Activated T-cell treated with anti-CD3 and anti-CD28 coated beads, Interleukin-2, amount 50 U/mL, for 48 hours (primary cell): ENCODE measurements around the gene RITA1.

Experiments
- DNase-seq, 2 experiments: peaks; one replicate each; pipeline ENCODE4 v3.0.0-alpha.2; 2020

RITA1 gene

DNA sequence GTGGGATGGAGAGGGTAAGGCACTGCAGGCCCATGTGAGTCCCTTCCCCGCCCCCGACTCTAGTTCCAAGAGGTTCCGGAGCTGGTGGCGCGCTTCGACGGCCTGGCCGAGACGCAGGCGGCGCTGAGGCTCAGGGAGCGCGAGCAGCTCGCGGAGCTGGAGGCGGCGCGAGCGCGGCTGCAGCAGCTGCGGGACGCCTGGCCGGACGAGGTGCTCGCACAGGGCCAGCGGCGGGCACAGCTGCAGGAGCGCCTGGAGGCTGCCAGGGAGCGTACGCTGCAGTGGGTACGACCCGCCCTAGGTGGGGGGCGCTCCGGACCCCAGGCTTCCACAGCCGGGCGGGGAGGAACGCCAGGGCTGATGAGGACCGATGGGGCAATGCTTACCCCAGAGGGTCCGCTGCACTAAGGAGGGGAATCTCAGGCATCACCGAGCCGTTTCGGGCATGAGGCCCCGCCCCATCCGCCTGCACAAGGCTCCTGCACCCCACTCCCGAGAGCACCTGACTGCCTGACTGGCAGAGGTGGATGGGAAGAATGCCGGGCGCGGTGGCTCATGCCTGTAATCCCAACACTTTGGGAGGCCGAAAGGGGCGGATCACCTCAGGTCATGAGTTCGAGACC is 31.1 kb upstream of the RITA1 start:
- DNase-seq: peak; percentile 39 to 53

DNA sequence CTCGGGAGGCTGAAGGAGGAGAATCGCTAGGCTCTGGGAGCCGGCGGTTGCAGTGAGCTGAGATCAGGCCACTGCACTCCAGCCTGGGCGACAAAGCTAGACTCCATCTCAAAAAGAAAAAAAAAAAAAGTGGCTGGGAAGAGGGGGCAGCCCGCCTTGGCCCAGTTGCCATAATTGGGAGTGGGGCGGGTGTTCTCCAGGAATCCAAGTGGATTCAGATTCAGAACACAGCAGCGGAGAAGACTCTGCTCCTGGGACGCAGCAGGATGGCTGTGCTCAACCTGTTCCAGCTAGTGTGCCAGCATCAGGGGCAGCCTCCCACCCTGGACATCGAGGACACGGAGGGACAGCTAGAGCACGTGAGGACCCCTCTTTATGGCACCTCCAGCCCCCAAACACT is 30.5 kb upstream of the RITA1 start:
- no peak for DNase-seq

DNA sequence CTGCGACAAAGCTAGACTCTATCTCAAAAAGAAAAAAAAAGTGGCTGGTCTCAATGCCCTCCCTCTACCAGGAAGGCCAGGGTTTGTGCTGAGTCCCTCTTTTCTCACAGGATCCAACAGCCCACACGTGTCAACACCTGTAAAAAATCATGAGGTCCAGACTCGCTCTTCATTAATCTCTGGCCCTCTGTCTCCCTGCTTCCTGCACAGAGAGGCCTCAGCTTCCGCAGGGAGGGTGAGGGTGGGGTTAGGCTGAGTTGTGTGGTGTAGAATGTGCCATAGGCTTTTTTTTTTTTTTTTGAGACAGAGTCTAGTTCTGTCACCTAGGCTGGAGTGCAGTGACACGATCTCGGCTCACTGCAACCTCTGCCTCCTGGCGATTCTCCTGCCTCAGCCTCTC is 29.9 kb upstream of the RITA1 start:
- DNase-seq: no peak

DNA sequence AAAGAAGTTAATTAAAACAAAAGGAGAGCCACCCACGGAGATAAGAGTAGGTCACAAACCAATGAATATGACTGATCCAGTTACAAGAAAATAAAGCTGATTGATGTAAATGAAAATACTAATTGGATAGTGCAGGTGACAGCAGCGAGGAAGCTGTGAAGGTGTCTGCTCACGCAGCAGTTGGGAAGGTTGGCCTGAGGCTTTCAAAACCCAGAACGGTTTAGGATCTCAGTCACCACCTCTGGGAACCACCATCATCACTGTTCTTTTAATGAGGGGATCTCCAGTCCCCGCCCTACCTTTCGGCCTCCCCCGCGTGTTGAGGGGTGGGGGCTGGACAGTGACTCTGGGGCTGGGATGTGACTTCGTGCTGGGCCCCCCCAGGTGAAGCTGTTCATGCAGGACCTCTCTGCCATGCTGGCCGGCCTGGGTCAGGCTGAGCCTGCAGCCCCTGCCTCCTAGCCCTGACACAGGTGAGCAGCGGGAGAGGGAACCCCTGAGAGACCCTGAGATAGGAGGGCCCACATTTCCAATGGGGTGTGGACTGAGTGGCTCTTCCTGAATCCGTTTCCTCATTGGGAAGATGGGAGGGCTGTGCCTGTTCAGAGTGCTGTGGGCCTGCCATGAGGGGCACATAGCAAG is 28.2 kb upstream of the RITA1 start:
- DNase-seq: no peak

DNA sequence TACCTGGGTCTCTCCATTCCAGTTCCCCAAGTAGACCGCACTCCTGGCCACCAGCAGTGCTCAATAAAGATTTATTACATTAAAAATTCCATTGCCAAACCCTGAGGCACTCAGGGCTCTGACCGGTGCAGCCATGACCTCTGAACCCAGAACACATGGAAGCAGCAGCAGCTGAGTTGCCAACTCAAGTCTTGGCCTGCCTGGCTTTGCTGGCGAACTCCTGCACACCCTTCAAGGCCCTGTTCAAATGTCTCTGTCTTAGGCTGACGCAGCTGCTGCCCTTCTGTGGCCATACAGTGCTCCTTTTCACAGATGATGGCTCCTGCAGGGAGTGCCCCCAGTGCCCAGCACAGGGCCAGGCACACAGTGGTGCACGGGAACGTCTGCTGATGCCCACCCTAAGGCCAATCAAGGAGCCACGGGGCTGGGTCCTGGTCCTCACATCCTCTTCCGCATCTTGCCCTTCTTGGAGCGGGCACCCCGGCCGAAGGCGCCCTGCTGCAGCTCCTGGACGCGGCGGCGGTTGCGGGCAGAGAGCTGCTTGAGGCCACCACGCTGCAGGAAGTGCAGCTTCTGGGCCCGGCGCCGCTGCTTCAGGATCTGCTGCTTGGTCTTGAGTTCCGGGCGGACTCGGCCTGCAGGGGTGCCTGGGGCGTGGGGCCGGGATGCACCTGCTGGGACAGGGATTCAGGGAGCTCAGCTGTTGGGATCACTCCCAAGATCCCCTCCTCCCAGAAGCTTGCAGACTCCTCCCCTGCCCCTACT is 26.9 kb upstream of the RITA1 start:
- DNase-seq: no peak

DNA sequence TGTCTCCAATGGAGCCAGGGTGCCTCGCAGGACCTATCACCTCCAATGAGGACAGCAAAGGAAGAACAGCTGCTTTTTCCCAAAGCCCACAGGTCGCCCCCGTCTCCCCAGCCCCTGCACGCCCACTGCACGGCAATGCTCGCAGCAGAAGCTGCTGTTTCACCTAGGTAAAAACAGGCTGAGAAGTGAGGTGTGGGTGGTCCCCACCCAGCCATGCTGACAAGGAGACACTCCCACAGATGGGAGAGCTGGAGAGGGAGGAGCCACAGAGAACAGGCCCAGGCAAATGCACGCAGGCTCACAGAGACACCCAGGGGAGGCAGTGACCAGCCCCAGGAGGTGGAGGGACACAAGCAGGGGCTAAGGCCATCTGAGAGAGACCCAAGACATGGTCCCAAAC is 25.6 kb upstream of the RITA1 start:
- DNase-seq: no peak

DNA sequence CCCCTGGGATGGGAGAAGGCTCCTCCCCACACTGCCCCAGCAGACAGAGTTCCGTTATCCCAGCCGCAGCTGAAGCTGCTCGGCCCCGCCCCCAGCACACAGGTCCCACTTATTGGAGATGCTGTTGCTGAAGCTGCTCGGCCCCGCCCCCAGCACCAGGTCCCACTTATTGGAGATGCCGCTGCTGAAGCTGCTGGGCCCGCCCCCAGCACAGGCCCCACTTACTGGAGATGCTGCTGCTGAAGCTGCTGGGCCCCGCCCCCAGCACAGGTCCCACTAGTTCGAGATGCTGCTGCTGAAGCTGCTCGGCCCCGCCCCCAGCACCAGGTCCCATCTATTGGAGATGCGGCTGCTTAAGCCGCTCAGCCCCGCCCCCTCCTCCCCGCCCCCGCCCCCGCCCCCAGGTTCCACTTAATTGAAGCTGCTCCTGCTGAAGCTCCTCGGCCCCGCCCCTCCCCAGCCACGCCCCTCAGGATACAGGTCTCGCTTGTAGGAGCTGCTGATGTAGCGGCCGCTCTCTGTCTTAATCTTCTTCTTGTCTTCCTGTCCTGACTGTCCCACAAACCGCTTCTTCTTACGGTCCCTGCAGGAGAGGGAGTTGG is 24.0 kb upstream of the RITA1 start:
- DNase-seq: peak in 1 of 2 experiments; percentile 47

DNA sequence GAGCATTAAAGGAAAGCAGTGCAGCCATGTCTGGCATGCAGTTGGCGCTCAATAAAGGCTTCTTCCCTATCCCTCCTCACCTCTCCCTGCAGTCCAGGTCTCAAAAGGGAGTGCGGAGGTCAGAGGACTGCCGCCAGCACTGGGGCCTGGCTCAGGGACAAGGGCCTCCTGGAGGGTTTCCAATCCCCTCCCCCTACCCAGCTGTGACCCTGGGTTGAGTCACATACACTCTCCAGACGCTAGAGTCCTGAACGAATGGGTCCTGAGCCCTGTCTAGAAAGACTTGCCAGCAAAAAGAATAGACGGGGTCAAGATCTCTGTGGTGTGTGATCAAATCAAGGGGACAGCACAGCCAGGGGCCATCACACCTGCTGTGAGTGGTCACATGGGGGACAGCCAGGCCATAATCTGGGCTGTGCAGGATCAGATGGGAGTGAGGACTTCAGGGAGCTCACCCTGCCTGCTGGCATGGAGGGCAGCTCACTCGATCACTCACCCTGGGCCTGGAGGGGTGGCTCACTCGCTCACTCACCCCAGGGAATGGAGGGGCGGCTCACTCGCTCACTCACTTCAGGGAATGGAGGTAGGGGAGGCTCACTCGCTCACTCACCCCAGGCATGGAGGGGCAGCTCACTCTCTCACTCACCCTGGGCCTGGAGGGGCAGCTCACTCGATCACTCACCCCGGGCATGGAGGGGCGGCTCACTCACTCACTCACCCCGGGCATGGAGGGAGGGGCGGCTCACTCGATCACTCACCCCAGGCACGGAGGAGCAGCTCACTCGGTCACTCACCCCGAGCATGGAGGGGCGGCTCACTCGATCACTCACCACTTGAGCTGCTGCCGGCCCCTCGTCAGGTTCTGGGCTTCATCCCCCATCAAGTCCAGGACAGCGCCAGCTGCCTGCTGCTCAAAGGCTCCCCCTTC is 23.2 kb upstream of the RITA1 start:
- no peak for DNase-seq

DNA sequence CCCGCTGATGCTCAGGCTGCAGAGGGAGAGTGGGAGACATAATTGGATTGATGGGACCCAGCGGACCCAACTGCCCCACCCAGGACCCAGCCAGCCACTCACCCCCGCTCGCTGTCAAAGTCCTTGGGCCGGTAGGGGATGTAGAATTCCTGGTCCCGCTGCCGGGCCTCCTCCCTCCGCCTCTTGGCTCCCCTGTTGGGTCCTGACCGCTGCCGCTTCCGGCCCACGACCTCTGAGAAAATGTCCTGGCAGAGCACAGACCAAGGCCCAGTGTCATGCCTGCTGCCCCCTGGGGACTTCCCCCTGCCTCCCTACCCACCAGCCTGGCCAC is 22.5 kb upstream of the RITA1 start:
- no peak for DNase-seq

DNA sequence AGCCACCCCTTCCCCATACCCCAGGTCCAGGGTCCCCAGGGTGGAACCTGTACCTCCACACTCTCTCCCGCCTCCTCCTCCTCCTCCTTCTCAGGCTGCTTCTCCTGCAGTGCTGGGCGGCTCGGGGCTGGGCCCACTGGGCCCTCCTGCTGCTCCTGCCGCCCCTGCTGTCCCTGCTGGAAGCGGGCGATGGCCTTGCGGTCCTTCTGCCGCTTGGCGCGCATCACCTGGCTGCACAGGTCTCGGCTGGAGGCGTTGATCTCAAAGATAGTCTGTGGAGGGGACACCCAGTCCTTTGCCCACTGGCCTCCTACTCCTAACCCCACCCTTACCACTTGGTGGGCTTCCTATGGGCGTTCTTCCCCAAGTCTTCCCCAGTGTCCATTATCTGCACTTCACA is 21.5 kb upstream of the RITA1 start:
- no peak for DNase-seq

DNA sequence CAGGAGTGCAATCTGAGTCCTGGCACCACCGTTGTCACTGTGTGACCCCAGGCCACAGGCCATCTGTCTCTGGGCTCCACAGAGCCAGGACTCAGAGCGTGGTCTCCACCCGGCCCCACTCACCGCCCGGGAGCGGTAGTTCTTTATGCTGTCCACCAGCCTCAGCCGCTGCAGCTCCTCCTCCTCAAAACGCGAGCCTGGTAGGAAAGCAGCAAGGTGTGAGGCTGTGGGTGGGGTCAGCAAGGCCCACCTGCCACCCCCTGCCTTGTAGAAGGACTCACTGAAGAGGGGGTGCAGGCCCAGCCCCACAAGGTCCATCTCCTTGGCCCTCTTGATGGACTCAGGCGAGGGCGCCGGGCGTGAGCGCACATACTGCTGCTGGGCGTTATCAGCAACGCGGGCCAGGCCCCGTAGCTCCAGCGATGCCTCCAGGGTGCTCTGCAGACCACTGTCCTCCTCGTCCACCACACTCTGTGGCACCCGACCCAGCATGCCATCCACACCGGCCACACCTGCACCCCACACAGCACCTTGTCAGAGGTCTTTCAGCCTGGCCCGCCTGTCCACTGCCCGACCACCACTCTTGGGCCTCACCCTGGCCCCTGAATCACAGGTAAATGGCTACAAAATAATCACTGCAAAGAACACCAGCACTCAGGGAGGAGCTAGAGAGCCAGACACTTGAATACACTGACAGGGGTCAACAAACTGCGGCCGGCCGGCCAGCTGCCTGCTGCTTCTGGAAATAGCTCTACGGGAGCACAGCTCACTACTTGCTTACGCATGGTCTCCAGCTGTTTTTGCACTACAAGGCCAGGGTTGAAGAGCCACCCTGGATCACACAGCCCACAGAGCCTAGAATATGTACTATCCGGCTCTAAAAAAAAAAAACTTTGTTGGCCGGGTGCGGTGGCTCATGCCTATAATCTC is 19.7 kb upstream of the RITA1 start:
- DNase-seq: no peak

DNA sequence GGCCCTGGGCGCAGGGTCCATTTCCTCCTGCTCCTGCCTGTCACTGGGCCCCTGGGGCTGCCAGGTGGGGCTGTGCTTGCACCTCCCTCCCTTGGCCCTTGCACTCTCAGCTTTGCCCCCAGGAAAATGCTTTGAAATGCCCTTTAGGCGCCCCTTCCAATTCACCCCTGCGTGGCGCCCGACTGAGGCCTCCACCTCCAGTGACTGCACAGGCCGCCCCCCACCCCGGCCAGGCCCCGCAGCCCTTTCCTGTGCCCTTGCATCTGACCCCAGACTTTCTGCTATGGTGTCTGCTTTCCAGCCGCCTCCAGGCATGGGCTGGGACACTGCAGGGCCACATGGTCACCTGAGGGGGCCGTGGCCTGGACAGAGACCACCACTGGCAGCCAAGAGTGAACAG is 17.7 kb upstream of the RITA1 start:
- DNase-seq: no peak

DNA sequence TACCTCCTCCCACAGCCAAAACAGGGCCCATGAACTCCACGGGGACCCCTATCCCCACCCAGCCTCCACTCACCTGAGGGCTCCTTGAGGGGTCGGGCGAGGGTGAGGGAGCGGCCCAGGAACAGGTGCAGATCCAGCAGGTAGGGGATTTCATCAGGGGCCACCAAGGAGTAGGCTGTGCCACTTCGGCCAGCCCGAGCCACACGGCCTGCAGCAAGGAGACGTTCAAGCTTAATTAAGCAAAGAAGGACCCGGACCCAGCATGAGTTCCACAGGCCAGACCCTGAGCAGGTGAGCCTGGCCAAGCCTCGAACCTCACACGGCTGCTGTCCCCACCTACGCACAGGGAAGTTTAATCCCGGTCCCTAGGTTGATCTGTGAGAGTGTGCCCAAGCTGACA is 15.8 kb upstream of the RITA1 start:
- DNase-seq: no peak

DNA sequence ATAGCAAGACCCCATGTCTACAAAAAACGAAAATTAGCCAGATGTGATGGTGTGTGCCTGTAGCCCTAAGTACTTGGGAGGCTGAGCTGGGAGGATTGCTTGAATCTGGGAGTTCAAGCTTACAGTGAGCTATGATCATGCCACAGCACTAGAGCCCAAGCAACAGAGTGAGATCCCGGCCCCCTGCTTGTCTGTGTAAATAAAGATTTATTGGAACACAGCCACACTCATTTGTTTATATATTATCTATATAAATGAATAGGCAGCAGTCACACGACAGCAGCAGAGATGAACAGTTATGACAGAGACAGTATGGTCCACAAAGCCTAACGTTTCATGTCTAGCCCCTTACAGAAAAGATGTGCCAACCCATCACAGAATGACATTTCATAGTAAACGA is 15.1 kb upstream of the RITA1 start:
- DNase-seq: no peak

DNA sequence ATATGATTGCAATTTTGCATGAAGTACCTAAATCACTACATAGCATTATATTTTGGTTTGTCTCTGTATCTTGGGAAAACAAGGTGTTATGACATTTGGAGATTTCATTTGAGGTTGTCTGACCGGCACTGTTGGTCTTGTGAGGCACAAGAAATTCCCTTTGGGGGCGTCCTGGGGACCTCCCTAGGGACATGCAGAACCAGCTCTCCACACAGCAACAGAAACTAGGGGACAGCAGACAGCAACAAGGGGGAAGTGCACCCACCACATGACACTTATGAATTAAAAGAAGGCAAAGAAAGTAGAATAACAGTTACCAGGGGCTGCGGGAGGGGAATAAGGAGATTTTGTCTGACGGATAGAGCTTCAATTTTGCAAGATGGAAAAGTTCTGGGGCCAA is 14.6 kb upstream of the RITA1 start:
- no peak for DNase-seq

DNA sequence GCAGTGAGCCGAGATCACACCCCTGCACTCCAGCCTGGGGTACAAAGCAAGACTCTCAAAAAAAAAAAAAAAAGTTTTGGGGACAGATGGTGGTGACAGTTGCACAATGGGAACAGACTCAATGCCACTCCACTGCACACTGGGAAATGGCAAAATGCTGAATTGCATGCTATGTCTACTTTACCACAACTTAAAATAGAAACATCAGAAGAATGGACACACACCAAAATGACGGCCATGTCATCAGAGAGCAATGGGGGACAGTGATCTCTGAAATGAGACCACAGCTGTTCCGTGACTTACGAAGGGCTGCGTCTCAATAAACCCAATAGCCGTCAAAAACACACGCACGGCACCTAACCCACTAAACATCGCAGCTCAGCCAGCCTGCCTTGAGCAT is 14.0 kb upstream of the RITA1 start:
- DNase-seq: no peak

DNA sequence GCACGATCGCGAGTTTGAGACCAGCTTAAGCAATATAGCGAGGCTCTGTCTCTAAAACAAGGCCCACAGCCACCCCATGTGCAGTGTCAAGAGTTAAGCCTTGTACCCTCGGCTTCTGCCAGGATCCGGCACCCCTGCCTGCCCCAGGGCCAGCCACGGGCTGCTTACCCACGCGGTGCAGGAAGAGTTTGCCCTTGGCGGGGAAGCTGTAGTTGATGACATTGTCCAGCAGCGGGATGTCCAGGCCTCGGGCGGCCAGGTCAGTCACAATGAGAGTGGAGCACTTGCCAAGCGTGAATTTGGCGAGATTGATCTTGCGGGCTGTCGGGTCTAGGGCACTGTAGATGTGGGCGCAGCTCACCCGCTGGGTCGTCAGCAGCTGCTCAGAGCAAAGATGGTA is 13.3 kb upstream of the RITA1 start:
- no peak for DNase-seq

DNA sequence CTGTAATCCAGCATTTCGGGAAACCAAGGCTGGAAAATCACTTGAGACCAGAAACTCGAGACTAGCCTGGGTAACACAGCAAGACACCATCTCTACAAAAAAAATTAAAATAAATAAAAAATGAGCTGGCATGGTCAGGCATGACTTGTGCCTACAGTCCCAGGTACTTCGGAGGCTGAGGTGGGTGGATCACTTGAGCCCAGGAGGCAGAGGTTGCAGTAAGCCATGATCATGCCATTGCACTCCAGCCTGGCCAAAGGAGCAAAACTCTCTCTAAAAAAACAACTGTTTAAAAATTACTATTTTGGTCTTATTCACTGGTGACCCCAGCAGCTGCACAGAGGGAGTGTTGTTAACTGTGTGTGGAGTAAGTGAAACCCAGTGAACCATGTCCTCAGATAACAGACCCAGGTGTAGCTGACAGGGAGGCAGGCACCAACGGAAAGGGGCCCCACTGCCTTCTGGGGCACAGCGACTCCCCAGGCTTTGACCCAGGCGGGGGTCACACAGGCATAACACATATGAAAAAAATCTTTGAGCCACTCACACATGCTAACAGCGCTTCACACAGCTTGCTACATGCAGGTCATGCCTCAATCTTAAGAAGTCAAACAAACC is 12.3 kb upstream of the RITA1 start:
- no peak for DNase-seq

DNA sequence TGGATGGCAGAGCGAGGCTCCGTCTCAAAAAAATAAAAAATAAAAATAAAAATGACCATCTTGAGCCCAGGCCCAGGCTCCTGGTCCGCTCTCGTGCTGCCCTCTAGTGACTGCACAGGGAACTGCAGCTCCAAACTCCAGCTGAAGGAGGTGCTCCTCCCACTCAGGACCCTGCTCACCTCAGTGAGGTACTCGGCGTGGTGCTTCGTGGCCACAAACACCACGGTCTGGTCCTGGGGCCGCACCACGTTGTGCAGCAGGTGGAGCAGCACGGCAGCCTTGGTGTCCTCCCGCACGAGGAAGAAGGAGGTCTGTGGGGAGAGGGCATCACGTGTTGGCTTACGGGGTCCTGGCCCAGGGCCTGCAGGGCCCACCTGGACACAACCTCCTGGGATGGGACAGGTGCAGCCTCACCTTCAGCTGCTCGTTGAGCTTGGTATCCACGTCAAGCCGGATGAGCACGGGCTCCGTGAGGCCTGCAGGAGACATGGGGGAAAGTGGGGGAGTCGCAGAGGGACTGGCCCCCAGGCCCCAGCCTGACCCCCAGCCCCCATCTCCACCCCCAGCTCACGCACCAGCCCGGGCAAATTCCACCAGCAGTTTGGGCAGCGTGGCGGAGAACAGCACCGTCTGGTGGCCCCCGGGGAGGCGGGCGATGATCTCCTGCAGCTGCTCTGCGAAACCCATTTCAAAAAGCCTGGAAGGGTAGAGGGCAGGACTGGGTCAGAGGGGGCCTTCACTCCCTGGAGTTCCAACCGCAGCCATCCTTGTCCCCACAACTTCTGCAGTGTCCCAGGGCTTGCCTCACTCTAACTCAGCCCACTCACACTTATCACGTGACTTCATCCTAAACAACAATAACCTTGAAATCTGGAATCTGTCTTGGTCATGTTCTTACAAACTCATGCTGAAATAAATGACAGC is 10.8 kb upstream of the RITA1 start:
- DNase-seq: peak; percentile 88 to 89

DNA sequence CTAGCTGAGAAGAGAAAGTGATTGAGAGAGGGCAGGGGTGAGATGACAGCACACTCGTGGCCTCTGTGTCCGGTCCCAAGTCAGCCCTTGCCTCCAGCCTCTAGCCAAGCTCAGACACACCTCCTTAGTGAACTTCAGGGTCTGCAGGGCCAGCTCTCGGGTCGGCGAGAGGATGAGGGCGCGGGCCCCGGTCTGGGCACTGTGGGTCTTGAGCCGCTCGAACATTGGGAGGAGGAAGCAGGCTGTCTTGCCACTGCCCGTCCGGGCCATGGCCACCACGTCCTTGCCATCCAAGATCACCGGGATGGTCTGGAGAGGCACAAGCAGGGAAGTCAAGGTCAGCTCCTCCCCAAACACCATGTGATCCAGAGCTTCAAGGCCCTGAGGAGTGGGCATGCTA is 6.5 kb upstream of the RITA1 start:
- no peak for DNase-seq
